ENCODE data around the gene B4GALT6. TPM values are rescaled to one million over a fixed set of nuclear protein-coding genes. Genes with fewer than 3 reads are reported as not detected.

Gene B4GALT6
- total RNA-seq, 4 donors from 2014 or later, result 0.40 to 3.0 (median 1.6) TPM

GRCh38 chr18:31636387-31636786, 48.0 kb downstream of the B4GALT6 start:
- H3K27ac ChIP-seq, result no peak overlapping the region
- H3K4me3 ChIP-seq, result no peak overlapping the region
- H3K9me3 ChIP-seq, result no peaks in the 10 kb centered on the region
- in situ Hi-C loops (cut with MboI; ENCODE audit: low pct_ligation_motif_present in 1 of 4, low pct_unique_long_range_greater_than_20kb in 1 of 4, low sequenced_read_pairs in 3 of 4) (no loop called here), intact Hi-C loops (cut with DNase I; ENCODE audit: low total_unique reads) (no loop called here)
- no peaks in the 10 kb centered on the region for H3K4me1 ChIP-seq
- DNase-seq, result no peak
- TF ChIP-seq, protein P1, sequence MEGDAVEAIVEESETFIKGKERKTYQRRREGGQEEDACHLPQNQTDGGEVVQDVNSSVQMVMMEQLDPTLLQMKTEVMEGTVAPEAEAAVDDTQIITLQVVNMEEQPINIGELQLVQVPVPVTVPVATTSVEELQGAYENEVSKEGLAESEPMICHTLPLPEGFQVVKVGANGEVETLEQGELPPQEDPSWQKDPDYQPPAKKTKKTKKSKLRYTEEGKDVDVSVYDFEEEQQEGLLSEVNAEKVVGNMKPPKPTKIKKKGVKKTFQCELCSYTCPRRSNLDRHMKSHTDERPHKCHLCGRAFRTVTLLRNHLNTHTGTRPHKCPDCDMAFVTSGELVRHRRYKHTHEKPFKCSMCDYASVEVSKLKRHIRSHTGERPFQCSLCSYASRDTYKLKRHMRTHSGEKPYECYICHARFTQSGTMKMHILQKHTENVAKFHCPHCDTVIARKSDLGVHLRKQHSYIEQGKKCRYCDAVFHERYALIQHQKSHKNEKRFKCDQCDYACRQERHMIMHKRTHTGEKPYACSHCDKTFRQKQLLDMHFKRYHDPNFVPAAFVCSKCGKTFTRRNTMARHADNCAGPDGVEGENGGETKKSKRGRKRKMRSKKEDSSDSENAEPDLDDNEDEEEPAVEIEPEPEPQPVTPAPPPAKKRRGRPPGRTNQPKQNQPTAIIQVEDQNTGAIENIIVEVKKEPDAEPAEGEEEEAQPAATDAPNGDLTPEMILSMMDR (IDR thresholded peaks at IDR 0.05), result no peak
- no peak for TF ChIP-seq POLR2A (IDR thresholded peaks at IDR 0.05)
- TF ChIP-seq EP300 (IDR thresholded peaks at IDR 0.05; ENCODE audit: low read depth), result no peak
- no peak for TF ChIP-seq POLR2AphosphoS5 (IDR thresholded peaks at IDR 0.05)
- no peaks in the 10 kb centered on the region for H3K27me3 ChIP-seq
- no peaks in the 10 kb centered on the region for H3K36me3 ChIP-seq

DNA sequence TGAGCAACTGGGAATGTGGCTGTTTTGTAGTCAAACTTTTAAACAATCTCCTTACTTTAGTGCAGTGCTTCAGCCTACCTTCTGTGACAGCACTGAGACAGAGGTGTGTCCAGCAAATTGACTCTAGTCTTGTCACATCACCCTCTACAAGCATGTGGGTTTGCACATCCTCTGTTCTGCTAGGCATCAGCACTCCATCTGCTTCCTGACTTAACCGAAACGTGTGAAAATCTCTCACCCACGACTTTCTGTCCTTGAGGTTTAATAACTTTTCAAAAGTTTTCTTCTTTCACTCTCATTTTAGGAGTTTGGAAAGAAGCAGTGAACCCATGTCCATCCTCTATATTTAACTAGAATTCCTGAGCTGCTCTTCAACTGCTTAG, 50.1 kb downstream of the B4GALT6 start:
- intact Hi-C loops (cut with DNase I; ENCODE audit: low total_unique reads) (no loop called here), in situ Hi-C loops (cut with MboI; ENCODE audit: low pct_ligation_motif_present in 1 of 4, low pct_unique_long_range_greater_than_20kb in 1 of 4, low sequenced_read_pairs in 3 of 4) (no loop called here)
- H3K4me1 ChIP-seq, result no peaks in the 10 kb centered on the region
- DNase-seq, result no peak
- H3K27ac ChIP-seq, result no peak overlapping the region
- H3K27me3 ChIP-seq, result no peaks in the 10 kb centered on the region
- no peaks in the 10 kb centered on the region for H3K36me3 ChIP-seq
- 42% methylated on average over 3 of the region's 3 CpGs; no CpG with 5 or more reads in 1 of the 2 donors for WGBS, 2 donors (ENCODE audit: low coverage in 1 of 2)
- no peak overlapping the region for H3K4me3 ChIP-seq
- H3K9me3 ChIP-seq, result no peaks in the 10 kb centered on the region
- TF ChIP-seq, protein P1 (IDR thresholded peaks at IDR 0.05), result no peak
- TF ChIP-seq POLR2A (IDR thresholded peaks at IDR 0.05), result no peak
- TF ChIP-seq POLR2AphosphoS5 (IDR thresholded peaks at IDR 0.05), result no peak
- TF ChIP-seq EP300 (IDR thresholded peaks at IDR 0.05; ENCODE audit: low read depth), result no peak

GRCh38 chr18:31633392-31634330, 50.7 kb downstream of the B4GALT6 start:
- Histone ChIP-seq H3K4me1 (no peaks in the 10 kb centered on the region), H3K9me3 (no peaks in the 10 kb centered on the region), H3K4me3 (no peak overlapping the region), H3K27me3 (no peaks in the 10 kb centered on the region), H3K36me3 (no peaks in the 10 kb centered on the region), H3K27ac (no peak overlapping the region)
- intact Hi-C loops (cut with DNase I; ENCODE audit: low total_unique reads), result loop anchor here (2.0 kb wide), 1 partner anchor 73 kb away; no protein-coding TSS in a partner anchor
- in situ Hi-C loops (cut with MboI; ENCODE audit: low pct_ligation_motif_present in 1 of 4, low pct_unique_long_range_greater_than_20kb in 1 of 4, low sequenced_read_pairs in 3 of 4), result no loop called here
- TF ChIP-seq POLR2AphosphoS5 (IDR thresholded peaks at IDR 0.05), result no peak
- no peak for TF ChIP-seq POLR2A (IDR thresholded peaks at IDR 0.05)
- no peak for TF ChIP-seq EP300 (IDR thresholded peaks at IDR 0.05; ENCODE audit: low read depth)
- TF ChIP-seq, protein P1 (IDR thresholded peaks at IDR 0.05), result no peak
- 49 to 80% methylated on average over 8 to 10 of the region's 10 CpGs for WGBS, 2 donors (ENCODE audit: low coverage in 1 of 2)
- no peak for DNase-seq

DNA sequence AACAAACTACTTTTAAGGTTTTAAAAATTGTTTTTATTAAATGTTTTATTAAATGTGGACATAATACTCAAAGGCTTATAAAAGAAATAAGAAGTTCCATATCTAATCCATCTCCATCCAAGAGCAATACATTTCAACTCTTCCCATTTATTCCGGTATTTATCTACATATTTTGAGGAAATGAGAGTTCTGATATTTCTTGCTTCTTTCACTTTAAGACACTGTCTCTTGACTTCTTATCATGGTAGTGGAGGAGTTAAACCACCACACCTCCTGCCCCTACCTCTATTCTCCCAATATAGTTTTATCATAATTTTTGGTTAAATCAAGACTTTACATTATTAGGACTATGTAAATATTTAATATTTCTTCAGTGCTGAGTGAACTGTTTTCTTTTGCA, 52.0 kb downstream of the B4GALT6 start:
- H3K4me3 ChIP-seq, result no peak overlapping the region
- H3K27me3 ChIP-seq, result no peaks in the 10 kb centered on the region
- DNase-seq, result no peak
- no peak overlapping the region for H3K27ac ChIP-seq
- TF ChIP-seq POLR2A (IDR thresholded peaks at IDR 0.05) (no peak), EP300 (IDR thresholded peaks at IDR 0.05; ENCODE audit: low read depth) (no peak)
- TF ChIP-seq, protein P1 (IDR thresholded peaks at IDR 0.05), result no peak
- 83 to 90% methylated on average over 1 of the region's 1 CpG for WGBS, 2 donors (ENCODE audit: low coverage in 1 of 2)
- H3K4me1 ChIP-seq, result no peaks in the 10 kb centered on the region
- H3K9me3 ChIP-seq, result no peaks in the 10 kb centered on the region
- no peaks in the 10 kb centered on the region for H3K36me3 ChIP-seq
- in situ Hi-C loops (cut with MboI; ENCODE audit: low pct_ligation_motif_present in 1 of 4, low pct_unique_long_range_greater_than_20kb in 1 of 4, low sequenced_read_pairs in 3 of 4), result no loop called here
- intact Hi-C loops (cut with DNase I; ENCODE audit: low total_unique reads), result loop anchor here (2.0 kb wide), 1 partner anchor 74 kb away; no protein-coding TSS in a partner anchor

Measured in transverse colon (tissue), 4 donors.